SW 1271 (cell line): ENCODE results near the gene SLFN12L.
A peak's percentile ranks its signal among the peaks of the same experiment; 100 is the strongest.
"Not testable (repeated sequence)": the region's sequence is repeated elsewhere in the genome, so short reads cannot be mapped to it uniquely, and the experiment has no call there.

ENCODE experiments used
- DNase-seq, 2 experiments: peaks; one replicate each; lab custom pipeline; 2025; lab: John Stamatoyannopoulos, UW

The SLFN12L gene

DNA sequence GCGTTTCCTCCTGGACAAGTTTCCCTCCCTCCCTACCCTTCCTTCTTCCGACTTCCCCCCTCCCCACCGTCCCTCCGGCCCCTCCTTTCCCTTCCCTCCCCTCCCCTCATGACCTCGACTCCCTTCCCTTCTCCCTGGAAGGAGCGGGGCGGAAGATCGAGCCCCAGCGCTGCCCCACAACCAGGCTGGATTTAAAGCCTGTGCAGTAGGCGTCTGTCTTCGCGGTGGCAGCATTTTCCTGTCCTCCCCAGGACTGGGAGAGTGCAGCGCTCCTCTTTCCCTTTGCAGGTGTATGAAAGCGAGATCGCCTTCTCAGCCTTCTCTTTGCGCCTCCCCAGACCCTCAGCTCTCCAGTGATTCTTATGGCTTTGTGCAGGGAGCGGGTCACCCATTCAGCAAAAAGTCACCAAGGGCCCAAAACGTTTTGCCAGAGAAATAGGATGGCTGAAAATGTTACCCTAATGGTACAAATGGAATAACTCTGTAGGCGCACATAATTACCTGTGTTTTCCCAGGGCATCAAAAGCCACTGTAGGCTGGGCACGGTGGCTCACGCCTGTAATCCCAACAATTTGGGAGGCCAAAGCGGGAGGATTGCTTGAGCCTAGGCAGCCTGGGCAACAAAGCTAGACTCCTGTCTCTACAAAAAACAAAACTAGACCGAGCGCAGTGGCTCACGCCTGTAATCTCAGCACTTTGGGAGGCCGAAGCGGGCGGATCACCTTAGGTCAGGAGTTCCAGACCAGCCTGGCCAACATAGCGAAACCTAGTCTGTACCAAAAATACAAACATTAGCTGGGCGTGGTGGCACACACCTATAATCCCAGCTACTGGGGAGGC is 40.8 kb downstream of the SLFN12L start:
- DNase-seq = no peak

DNA sequence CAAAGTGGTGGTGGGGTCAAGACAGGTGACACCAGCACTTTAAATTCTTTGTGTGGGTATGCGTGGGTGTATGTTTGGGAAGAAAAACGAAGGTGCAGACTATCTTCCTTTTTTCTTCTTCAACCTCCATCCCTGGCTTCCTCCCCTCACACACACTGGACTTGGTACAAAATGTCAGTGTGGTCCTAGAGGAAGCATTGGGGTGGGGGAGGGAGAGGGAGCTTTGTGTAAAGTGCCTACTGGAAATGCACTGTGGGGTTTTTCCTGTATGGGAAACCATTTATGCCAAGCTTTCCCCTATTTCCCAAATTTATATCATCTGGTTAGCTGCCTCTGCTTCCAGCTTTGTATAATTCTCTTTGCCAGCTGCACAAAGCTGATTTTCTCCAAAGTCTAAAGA is 44.4 kb downstream of the SLFN12L start:
- no peak for DNase-seq

DNA sequence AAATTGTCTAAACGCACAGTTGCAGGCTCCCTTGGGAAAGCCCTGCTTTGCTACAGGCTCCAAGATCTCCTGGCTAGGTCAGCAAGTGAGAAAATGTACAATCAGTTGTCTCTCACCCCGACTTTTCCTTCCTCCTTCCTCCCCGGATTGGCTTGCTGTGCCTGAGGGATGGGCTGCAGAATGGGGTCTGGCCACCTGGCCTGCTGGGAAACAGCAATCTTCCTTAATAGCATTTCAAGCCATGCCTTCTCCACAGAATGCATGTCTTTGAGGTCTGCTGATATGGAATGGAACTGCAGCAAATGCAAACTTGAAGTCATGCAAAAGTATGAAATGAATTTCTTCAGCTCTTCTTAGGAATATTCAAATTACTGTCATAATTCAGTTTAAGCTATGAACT is 46.1 kb downstream of the SLFN12L start:
- no peak for DNase-seq

DNA sequence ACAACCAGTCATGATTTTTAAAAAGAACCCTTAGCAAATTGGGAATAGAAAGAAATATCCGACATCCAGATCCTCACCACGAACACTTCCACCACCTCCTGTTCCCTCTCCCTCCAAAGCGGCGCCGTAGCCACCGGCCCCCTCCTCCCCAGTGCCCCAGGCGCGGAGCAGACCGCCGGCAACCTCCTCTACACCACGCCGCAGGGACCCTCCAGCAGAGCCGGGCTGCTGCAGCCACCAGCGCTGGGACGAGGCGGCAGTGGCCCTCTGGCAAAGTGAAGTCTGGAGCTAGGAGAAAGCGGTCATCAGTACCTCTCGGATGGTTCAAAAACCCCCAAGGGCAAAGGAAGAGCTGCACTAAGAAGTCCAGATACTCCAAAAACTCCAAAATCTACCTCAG is 47.5 kb downstream of the SLFN12L start:
- DNase-seq = no peak

DNA sequence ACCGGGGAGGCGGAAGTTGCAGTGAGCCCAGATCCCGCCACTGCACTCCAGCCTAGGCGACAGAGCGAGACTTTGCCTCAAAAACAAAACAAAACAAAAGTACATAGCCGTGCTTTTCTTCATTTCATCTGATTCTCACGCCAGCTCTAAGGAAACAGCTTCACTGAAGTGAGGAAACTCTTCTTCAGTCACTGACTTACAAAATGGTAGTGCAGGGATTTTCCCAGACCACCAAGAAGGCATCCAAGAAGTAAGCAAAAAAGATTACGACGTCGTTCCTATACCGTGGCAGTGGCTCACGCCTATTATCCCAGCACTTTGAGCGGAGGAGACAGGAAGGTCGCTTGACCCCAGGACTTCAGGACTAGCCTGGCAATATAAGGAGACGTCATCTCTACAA is 48.5 kb downstream of the SLFN12L start:
- no peak for DNase-seq

DNA sequence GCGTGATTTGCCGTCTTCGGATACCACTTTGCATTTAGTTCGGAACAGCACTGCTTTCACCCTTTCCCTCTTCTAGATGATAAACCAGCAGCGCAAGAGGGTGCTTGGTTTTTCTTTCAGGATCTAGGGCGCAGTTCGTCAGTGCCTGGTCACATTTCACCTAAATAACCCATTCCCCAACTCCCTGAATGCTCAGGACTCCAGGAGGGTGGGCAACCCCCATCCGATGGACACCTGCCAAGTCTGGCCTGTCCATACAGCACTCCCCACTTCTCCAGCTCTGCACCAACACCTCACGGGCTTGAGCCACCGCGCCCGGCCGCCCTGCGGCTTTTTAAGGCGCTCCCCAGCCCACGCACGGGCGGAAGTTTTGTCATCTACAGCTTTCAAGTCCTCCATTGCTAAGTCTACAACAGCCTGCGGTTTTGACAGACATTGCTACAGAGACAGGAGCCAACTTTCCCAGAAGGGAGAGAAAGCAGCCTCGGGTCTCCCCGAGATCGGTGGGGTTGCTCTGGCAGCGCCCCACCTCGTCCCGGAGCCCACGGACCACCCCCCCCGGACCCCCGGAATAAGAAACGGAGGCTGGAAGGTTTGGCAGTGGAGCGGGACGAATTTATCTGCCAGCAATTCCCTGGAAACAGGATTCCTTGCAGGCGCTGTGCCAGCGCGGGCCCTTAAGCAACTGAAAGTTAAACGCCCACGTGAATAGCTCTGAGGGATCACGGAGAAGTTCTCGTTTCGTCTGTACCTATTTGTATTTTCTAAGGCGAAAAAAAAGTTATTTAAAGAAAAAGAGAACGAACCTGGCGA is 50.4 kb downstream of the SLFN12L start:
- DNase-seq = no peak

DNA sequence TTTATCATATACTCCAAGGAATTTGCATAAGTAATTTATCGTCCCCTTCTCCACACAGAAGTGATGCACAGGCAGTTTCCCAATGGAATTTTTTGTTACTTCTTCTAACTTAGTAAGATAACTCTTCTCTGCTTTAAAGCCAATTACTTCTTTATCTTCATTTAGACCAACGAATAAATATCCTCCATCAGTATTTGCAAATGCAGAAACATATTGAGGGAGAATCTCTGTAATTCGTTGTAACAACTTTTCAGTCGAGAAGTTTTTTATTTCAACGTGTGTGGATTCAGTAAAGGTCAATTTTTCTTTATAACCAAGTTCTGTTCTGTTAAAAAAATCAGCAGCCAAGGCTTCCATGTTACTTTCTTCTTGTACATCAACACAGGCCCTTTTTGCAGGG is 58.2 kb downstream of the SLFN12L start:
- DNase-seq = no peak

DNA sequence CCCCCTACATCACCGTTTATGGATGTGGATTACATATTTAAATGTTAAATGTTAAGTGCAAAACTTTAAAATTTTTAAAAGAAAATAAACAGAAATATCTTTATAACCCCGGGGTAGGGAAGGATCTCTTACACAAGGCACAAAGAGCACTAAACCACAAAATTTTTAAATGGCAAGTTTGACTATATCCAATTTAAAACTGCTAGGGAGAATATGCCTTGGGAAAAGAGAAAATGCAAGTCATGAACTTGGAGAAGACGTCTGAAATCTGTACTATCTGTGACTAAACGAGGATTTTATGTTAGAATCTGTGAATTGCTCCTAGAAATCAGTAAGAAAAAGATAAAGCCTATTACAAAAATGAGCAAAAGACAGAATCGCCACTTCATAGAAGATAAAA is 60.2 kb downstream of the SLFN12L start:
- DNase-seq = no peak

DNA sequence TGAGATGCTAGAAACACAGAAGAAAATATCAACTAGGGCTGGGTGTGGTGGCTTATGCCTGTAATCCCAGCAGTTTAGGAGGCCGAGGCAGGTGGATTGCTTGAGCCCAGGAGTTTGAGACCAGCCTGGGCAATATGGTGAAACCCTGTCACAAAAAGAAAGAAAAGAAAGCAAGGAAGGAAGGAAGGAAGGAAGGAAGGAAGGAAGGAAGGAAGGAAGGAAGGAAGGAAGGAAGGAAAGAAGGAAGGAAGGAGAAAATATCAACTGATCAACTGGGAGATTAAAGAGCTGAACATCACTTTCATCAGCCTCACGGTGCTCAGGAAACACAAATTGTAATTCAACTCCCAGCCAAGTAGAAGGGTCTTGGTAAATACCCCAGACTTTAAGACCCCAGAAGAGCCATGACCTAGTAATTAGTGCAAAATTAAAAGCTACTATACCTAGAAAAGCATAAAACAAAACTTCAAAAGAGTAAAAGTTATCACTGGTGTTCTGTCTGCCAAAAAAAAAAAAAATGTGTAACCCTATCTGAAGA is 61.1 kb downstream of the SLFN12L start:
- DNase-seq = no peak

DNA sequence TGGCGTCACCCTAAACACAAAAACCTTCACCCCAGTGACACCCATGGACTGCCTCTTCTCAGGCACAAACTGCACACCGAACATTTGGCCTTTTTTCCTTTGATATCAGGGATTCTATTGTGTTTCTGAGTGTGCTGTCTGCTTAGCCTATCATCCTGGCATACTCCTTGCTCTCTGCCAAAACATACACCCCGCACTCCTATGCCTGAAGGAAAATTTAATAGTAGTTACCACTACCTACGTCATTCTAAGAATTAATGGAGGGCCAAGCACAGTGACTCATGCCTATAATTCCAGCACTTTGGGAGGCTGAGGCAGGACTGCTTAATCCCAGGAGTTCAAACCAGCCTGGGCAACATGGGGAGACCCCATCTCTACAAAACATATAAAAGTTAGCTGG is 69.0 kb downstream of the SLFN12L start:
- DNase-seq = no peak

DNA sequence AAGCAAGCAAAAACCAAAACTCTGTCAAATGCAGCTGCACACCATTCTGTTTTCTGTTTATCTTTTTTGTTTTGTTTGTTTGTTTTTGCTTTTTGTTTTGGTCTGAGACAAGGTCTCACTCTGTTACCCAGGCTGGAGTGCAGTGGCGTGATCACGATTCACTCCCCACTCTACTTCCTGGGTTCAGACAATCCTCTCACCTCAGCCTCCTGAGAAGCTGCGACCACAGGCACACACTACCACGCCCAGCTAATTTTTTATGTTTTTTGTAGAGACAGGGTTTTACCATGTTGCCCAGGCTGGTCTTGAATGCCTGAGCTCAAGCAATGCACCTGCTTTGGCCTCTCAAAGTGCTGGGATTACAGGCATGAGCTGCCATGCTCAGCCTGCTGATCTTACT is 69.7 kb downstream of the SLFN12L start:
- DNase-seq = no peak

DNA sequence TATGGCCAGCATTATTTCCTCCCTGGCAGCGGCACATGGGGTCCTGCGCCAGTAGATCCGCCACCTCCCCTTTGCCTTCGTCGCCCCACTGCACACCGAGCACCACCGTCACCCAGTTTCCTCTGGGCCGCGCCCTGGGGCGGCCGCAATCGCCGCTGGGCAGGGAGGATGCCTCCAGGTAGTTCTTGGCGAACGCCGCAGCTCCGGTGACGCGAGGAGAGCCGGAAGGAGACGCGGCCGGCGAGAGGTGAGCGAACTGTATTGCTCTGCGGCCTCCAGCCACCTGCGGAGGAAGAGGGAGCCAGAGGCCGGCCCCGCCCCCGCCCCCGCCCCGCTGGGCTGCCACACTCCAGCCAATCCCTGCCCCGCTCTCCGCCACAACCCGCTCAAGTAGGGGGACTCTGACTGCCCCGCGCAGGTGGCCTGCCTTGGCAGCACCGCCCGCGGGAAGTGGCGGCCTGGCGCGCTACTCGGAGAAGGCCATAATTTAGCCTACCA is 77.1 kb downstream of the SLFN12L start:
- DNase-seq = no peak

DNA sequence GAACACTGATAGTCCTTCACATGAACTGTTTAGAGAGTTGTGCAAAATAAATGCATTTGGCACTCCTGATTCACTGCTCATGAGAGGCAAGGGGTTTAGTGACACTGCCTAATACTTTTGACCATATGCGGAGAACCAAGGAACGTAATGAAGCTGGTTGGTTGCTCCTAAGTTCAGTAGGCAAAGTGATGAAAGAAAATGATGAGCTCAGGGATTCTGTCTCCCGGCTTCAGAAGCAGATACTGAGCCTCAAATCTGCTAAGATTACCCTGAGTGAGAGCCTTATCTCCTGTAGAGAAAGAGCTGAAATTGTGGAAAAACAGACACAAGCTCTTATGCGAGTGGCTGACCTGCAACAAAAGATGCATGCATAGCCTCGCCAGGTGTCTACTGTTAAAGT is 83.4 kb downstream of the SLFN12L start:
- not testable (repeated sequence) for DNase-seq

DNA sequence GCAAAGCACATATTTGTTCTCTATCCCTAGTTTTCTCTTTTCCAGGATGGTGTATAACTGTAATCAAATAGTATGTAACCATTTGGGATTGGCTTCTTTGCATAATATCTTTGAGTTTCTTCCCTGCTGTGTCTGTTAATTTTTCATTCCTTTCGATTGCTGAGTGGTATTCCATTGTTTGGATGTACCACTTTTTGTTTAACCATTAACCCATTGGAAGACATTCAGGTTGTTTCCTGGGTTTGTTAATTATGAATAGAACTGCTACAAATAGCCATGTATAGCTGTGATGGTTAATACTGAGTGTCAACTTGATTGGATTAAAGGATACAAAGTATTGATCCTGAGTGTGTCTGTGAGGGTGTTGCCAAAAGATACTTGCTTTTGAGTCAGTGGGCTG is 84.3 kb downstream of the SLFN12L start:
- DNase-seq = no peak

DNA sequence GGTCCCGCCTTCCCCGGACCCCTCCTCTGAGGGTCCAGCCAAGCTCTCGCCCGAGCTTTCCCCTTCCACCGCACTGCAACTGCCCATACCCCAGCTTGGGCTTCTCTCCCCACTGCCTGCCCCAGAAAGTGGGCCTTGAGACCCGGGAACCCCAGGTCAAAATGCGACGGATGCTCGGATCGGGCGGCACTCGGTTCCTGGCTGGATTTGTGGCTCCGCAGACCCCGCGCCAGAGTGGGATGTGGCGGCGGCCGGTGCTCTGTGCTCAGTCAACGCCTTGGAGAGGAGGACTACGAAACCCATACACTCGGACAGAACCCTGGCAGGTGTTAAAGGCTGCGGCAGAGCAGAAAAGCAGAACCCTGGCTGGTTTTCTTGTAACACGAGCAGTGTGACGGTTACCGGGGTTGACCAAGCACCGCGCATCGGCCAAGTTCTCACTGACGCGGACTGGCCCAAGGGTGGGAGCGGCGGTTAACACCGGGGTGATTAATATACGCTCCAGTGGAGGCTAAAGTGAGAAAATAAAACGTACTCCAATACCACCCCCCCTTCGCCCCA is 88.0 kb downstream of the SLFN12L start:
- no peak for DNase-seq

DNA sequence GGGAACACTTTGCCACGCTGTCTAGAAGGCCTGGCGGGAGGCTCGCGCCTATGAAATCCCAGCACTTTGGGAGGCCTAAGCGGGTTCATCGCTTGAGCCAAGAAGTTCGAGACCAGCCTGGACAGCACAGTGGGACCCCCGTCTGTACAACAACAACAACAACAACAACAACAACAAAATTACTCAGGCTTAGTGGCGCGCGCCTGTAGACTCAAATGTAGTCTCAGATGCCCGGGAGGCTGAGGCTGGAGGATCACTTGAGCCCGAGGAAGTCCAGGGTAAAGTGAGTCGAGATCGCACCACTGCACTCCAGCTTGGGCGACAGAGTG is 88.6 kb downstream of the SLFN12L start:
- DNase-seq = no peak

DNA sequence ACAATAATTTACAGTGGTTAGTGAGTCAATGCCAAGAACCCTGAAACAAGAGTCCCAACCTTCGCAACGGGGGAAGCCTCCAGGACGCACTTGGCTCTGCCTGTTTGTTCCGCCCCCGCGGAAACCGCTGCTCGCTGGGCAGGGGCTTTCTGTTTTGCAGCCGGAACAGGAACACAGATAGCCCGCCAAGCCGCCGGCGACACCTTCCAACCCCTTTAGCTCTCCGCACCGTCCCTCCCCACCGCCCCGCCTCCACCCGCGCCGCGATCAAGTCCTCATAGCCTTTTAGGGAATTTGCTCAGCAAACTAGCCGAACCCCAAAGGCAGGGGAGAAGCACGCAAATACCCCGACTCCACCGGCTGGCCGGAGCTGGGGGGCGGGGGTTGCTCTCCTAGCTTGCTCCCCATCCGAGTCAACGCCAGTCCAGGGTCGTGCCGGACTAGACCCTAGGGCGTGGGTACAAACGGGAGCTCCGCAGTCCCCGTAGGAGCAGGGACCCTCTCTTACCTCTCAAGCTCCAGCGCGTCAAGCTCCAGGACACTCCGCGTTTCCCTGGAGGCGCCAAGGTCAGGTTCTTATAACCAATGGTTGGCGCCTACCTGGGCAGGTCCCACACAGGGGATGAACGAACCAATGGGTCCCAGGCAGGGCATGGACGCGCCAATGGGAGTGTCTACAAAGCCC is 89.1 kb downstream of the SLFN12L start, which contains the start of gene SLFN13:
SLFN13 (minus strand) TSS at position 553 of the 685 bp plus-strand sequence. CDS start 3,086 bp downstream, outside the sequence.
- peak; percentile 35 to 84 for DNase-seq

DNA sequence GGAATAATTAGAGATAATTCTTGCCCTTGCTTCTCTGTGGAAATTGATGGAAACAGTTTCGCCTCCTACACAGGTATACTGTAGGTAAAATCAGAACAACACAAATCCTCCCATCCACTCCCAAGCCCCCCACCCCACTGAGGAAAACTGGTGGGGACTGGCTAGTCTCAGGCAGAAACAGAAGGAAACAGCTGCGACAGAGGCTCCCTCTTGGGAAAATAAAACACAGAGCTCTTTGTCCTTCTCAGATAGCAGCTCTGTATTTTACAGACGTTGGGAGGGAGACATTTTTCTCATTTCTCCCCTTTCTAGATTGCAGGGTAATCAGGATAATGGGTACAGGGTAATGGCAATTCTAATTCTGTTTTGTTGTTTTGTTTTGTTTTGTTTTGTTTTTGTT is 90.0 kb downstream of the SLFN12L start:
- DNase-seq = no peak

DNA sequence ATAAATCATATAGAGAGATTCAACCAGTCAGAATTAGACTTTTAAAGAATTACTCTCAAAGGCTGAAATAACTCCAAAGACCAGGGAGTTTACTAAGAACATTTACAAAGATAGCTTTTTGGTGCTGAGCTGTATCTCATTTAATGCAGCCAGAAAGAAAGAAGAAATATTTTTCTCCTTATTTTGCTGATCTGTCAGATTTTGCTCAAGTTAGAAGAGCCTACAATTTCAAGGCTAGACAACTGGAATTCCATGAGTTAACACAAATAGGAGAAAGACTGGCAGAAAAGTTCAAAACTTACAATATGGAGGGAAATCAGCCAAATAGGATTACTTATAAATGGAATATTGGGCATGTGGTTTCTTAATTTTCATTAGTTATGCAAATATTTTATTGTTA is 99.0 kb downstream of the SLFN12L start:
- no peak for DNase-seq

DNA sequence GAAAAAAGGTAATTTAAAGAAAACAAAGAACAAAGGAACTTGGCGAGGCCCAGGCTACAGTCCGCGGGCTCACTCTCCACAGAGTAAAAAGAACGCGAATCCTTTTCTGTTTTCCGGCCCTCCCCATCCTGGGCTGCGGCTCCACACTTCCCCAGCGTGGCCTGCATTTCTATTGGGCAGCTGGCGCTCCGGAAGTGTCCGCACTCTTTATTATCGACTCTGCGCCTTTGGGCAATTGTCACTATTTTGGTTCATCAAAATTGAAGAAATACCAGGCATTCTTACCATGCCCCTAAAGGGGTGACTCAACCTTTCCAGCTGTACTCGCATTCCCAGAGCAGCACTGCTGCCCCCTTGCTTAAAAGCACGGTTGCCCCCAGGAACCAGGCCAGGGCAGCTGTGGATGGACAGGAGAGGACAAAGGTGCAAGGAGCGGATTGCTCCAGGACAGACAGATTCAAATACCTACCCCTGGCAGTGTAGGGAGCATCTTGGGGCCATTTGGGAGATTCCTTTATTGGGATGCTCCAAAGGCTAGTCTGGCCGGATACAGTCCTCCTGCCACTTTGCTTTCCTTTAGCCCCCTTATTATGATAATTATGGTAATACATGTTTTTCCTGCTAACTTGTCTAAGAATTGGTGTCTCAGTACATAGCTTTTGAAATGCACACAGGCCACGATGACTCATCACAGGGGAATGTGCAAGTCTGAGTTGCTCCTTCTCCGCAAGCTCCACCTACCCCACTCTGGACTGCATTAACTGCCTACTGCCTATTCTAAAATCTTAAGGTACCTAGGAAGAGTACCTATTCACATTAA is 104.2 kb downstream of the SLFN12L start:
- peak; percentile 92 to 97 for DNase-seq
